GM19372 (cell line): ENCODE measurements around the gene MCAT.
"Not testable (repeated sequence)": the region's sequence is repeated elsewhere in the genome, so short reads cannot be mapped to it uniquely, and the experiment has no call there.

Experiments
- ATAC-seq: cut with Tn5 transposase; IDR thresholded peaks from one replicate; pipeline ENCODE4 v1.9.1; 2021; ENCODE audit warnings: mild to moderate bottlenecking, low read depth, moderate library complexity; ENCODE audit not compliant: unreplicated experiment

Gene MCAT

GRCh38 chr22:43156413-43156812 is 13.2 kb upstream of the MCAT start:
- ATAC-seq: no peak

GRCh38 chr22:43155789-43156188 is 12.6 kb upstream of the MCAT start:
- no peak for ATAC-seq

GRCh38 chr22:43154887-43155536 is 11.8 kb upstream of the MCAT start:
- no peak for ATAC-seq

DNA sequence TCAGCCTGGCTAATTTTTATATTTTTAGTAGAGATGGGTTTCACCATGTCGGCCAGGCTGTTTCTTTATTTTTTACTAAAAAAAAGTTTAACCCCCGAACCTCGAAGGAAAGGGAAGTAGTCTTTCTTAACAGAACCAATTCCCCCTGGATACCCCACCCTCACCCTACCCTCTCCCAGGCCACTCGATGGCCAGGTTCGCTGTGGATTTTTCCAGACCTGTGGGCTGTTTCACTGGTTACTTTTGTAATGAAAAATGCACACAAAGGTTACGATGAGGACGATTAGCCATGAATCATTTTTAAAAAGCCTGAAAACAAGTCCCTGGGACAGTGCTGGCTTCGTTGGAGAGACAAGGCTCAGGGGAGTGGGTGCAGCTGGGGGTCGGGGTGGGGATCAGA is 10.7 kb upstream of the MCAT start:
- ATAC-seq: no peak

GRCh38 chr22:43152357-43153071 is 9.3 kb upstream of the MCAT start:
- no peak for ATAC-seq

- no peak for ATAC-seq
These were observed 8.8 kb upstream of the MCAT start for GRCh38 chr22:43152003-43152356.

GRCh38 chr22:43151251-43152002 is 8.2 kb upstream of the MCAT start, which contains the start of gene TSPO:
TSS of gene TSPO (plus strand) at chr22:43151559. CDS start at chr22:43159239, 7,680 bp downstream.
- ATAC-seq: no peak

DNA sequence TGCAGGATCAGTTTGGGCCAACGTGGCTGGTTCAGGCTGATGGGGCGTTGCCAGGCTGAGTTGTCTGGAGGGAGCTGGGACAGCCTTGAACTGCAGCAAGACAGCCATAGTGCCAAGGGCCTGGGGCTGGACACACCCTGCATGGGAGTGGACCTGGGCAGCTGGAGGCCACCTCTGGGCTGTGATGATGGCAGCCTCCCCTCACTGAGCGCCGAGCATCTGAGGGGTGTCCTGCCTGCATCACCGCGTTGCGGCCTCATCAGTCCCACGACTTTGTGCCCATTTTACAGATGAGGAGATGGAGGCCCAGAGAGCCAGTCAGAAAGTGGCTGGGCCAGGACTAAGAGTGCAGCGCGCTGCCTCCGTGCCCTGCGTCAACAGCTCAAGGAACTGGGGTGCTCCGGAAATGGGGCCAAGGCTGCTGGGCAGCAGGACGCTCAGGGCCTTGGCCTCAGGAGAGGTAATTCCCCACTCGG is 7.6 kb upstream of the MCAT start:
- ATAC-seq: no peak

DNA sequence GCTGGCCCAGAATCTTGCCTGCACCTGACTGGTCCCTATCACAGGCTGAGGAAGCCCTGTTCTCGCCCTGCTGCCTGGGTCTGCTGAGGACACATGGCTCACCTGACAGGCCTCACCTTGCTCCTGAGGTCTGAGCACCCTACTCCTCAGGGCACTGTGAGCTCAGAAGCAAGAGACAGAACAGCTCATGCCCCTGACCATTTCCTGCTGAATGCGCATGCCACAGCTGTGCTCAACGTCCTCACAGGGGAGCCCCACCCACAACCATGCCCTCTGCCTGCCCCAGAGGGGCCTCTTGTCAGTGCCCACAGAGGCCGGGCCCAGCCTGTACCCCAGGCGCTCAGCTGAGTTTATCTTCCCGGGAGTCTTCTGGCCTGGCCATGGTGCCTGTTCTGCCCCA is 5.4 kb upstream of the MCAT start:
- ATAC-seq: no peak

DNA sequence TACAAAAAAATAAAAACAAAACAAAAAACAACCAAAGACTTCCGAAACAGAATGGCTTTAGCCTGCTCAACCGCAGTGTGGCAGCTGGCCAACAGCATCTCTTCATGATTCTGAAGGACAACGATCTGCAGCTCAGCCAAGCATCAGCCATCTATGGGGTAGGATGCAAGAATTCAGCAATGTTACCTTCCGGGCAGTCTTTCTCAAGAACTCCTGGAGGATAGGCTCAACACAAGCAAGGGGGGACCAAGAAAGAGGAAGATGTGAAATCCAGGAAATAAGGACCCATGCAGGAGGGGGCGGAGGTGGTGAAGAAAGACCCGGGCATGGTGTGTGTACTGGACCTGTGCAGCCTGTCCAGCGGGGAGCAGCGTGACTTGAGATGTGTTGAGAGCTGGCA is 4.6 kb upstream of the MCAT start:
- ATAC-seq: no peak

GRCh38 chr22:43146332-43146731 is 3.1 kb upstream of the MCAT start:
- not testable (repeated sequence) for ATAC-seq

GRCh38 chr22:43145371-43145770 is 2.2 kb upstream of the MCAT start:
- not testable (repeated sequence) for ATAC-seq

GRCh38 chr22:43144949-43145348 is 1.8 kb upstream of the MCAT start:
- no peak for ATAC-seq

GRCh38 chr22:43136801-43137200 is 6.4 kb downstream of the MCAT start:
- no peak for ATAC-seq

- no peak for ATAC-seq
These were observed 6.9 kb downstream of the MCAT start for GRCh38 chr22:43136255-43136654.

GRCh38 chr22:43135565-43135964 is 7.6 kb downstream of the MCAT start:
- ATAC-seq: no peak

DNA sequence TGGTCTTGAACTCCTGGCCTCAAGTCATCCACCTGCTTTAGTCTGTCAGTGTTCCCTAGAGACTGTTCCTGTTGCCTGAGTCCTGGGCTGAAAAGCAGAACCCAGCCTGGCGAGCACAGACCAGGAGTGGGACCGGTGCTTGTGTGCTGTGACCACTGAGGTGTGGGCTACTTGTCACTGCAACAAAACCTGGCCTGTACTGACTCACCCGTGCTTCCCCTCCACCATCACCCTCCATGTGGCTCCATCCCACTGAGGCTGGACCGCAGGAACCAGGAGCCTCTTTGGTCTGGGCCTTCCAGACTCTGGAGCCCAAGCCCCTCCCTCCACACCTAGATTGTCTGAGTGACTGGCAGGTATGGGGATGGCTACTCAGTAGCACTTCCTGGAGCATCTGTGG is 8.6 kb downstream of the MCAT start:
- no peak for ATAC-seq

- no peak for ATAC-seq
These were observed 9.8 kb downstream of the MCAT start for GRCh38 chr22:43133401-43133800.

- ATAC-seq: no peak
These were observed 11.3 kb downstream of the MCAT start for GRCh38 chr22:43131773-43132501.
